ENCODE results near the gene SWSAP1.
"Not testable (repeated sequence)": the region's sequence is repeated elsewhere in the genome, so short reads cannot be mapped to it uniquely, and the experiment has no call there.

SWSAP1 gene

DNA sequence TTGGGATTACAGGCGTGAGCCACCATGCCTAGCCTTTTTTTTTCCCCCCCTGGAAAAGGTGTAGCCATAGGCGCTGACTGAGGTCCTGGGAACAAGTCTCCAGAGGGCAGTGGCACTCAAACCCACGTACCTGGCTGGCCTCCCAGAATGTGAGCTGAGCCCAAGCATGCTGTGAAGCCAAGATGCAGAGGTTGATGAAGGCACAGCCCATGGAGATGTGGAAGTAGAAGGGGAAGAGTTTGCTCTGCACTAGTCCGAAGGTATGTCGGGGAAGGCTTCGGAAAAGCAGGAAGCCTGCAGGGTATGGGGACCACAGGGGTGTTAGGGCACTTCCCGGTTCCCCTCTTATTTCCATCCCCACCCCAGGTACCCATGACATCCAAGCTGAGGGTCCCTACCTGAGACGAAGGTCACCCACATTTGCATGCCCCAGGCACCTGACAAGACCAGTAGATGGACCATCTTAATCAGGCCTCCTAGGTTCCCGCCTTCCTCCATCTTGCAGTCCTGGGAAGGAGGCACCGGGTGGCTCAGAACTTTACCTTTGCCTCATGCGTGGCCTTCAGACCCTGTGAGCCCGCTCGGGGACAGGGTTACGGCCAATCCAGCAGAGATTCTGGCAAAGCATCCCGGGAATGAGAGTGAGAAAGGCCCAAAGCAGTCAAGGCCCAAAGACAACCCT is 29.2 kb upstream of the SWSAP1 start:
- TF ChIP-seq, protein P1, sequence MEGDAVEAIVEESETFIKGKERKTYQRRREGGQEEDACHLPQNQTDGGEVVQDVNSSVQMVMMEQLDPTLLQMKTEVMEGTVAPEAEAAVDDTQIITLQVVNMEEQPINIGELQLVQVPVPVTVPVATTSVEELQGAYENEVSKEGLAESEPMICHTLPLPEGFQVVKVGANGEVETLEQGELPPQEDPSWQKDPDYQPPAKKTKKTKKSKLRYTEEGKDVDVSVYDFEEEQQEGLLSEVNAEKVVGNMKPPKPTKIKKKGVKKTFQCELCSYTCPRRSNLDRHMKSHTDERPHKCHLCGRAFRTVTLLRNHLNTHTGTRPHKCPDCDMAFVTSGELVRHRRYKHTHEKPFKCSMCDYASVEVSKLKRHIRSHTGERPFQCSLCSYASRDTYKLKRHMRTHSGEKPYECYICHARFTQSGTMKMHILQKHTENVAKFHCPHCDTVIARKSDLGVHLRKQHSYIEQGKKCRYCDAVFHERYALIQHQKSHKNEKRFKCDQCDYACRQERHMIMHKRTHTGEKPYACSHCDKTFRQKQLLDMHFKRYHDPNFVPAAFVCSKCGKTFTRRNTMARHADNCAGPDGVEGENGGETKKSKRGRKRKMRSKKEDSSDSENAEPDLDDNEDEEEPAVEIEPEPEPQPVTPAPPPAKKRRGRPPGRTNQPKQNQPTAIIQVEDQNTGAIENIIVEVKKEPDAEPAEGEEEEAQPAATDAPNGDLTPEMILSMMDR (IDR thresholded peaks at IDR 0.05; ENCODE audit: low read depth, low read length, missing control alignments) = no peak
- DNase-seq (ENCODE audit: low read depth) = no peak
- H3K4me3 ChIP-seq (ENCODE audit: low read depth, low read length) = peak overlapping the region; percentile 67

DNA sequence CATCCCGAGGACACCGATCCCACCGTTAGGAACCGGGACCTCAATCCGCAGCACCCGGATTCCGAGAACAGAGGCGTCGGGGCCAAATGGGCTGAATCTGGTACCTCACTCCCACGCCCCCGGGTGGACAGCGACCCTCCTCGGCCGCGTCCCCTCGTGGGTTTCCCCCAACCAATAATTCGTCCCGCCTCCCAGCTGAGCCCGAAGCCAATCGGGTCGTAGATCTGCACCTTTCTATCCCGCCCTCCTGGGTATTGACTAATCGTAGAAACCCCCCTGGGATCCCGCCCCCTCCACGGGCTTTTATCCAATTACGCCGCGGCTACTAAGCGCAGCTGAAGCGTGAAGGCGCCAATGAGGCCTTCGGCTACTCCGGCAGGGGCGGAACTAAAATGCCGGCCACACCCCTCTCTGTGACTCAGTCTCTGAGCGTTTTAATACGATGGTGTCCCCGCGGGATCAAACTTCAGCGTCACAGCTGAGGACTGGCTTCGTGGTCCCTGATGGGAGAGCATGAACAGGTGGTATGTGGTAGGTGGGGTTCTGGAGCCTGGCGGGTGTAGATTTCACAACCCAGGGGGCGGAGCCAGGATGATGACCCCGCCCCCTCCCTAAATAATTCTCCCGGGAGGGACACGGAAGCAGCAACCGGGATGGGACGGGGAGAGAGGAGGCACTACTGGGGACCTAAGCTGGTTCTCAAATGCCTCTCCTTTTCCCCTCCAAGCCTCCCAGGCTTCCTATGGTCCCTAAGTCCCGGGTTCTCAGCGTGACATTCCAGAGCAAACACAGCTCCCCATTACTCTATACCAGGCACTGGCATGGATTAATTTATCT is 28.1 kb upstream of the SWSAP1 start, which contains the start of the genes CCDC159 and TMEM205:
CCDC159 (plus strand) TSS at position 416 of the 837 bp plus-strand sequence; CDS start at position 504, 88 bp downstream.
TMEM205 (minus strand) TSS at position 165 of the 837 bp plus-strand sequence. CDS start 649 bp downstream, outside the sequence.
- peak; percentile 97 for DNase-seq (ENCODE audit: low read depth)
- H3K4me3 ChIP-seq (ENCODE audit: low read depth, low read length) = peak within 1 kb of the TSS; percentile 67
- TF ChIP-seq, protein P1 (IDR thresholded peaks at IDR 0.05; ENCODE audit: low read depth, low read length, missing control alignments) = peak; percentile 16

DNA sequence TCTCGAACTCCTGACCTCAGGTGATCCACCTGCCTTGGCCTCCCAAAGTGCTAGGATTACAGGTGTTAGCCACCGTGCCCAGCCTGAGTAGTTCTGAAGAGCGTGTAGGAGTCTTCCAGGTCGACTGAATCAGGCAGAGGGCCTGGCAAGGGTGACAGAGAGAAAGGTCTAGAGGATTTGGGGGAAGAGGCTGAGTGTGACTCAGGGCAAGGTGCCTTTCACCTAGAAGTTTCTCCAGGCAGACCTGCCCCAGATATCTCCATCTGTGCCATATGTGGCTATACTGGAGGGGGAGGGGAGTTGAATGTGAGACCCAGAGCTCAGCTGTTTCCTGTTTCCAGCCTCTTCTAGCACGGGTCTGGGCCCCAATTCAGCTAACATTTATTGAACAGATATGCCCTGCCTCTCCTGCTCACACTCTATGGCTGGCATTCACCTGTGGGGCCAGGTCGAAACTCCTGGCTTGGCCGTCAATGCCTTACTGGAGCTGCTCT is 26.9 kb upstream of the SWSAP1 start:
- H3K4me3 ChIP-seq (ENCODE audit: low read depth, low read length) = no peak overlapping the region
- DNase-seq (ENCODE audit: low read depth) = no peak

DNA sequence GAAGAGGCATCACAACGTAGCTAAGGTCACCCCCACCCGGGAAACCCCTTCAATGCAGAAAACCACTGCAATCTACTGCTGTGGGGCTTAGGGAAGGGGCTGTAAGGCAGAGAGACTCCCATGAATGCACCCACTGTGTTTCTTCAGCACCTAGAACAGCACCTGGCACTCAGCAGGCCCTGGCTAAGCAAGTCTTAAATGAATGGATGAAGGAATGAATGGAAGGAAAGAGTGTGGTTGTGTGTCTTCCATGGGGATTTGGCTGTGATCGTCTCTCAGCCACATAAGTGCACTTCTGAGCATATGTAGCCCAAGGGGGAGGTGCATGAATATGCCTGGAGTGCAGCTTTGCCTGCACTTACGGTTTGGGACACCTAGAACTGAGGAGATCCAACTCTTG is 25.3 kb upstream of the SWSAP1 start:
- TF ChIP-seq, protein P1 (IDR thresholded peaks at IDR 0.05; ENCODE audit: low read depth, low read length, missing control alignments) = no peak
- no peak for DNase-seq (ENCODE audit: low read depth)
- no peak overlapping the region for H3K4me3 ChIP-seq (ENCODE audit: low read depth, low read length)

More for the DNA sequence above, 26.9 kb upstream of the SWSAP1 start:
- TF ChIP-seq, protein P1 (IDR thresholded peaks at IDR 0.05; ENCODE audit: low read depth, low read length, missing control alignments) = no peak

DNA sequence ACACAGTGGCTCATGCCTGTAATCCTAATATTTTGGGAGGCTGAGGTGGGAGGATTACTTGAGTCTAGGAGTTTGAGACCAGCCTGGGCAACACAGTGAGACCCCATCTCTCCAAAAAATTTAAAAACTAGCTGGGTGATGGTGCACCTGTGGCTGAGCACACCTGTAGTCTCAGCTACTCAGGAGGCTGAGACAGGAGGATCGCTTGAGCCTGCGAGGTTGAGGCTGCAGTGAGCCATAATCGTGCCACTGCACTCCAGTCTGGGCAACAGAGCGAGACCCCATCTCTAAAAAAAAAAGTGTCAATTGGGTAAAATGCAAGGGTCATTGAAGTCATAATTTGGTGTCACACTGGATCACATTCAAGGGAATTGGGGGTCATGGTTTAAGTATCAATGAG is 20.4 kb upstream of the SWSAP1 start:
- not testable (repeated sequence) for DNase-seq (ENCODE audit: low read depth); H3K4me3 ChIP-seq (ENCODE audit: low read depth, low read length)

DNA sequence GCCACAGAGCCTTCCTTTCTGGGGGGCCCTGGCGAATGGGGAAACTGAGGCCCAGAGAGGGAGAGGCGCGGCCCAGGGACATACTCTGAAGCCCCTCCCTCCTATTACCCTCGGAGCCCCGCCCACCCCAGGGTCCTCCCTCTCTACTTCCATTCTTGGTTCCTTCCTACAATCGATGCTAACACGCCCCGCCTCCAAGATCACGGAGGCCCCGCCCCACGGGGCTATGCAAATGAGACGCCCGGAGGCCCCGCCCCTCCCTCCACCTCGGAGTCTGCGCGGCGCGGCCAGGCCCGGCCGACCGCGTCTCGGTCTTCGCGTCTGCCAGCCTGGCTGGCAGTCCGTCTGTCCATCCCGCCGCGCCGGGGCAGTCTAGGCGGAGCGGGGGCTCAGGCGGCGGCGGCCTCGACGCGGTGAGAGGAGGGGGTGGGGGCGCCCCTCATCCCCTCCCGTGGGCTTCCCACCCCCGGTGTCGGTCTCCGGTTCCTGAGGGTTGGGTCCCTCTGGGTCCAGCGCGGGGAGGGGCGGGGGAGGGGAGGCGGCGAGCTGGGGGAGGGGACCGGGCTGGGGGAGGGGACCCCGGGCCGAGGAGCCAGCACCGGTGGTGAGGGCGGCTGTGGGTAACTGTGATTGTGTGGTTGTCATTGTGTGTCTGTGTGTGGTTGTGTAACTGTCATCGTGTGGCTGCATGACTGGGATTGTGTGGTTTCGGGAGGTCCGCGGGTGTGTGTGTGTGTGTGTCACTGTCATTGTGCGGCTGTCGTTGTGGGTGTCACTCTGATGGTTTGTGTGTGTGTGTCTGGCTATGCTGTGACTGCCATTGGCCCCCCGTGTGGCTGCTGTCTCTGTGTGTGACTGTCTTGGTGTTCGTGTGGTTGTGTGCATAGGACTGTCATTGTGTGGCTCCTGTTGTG is 19.0 kb upstream of the SWSAP1 start, which contains the start of gene PLPPR2:
PLPPR2 (plus strand) TSS at position 273 of the 914 bp plus-strand sequence. CDS start 2,242 bp downstream, outside the sequence.
- H3K4me3 ChIP-seq (ENCODE audit: low read depth, low read length) = peak within 1 kb of the TSS; percentile 47
- DNase-seq (ENCODE audit: low read depth) = peak; percentile 36
- TF ChIP-seq, protein P1 (IDR thresholded peaks at IDR 0.05; ENCODE audit: low read depth, low read length, missing control alignments) = no peak
